SK-N-SH (cell line): ENCODE data around the gene FYB2. TPM values are rescaled to one million over a fixed set of nuclear protein-coding genes. Genes with fewer than 3 reads are reported as not detected.

Experiments
- CTCF ChIA-PET: fragments of 300-600, 350-600 bp; formaldehyde crosslinking; extraction: SDS; loops from one replicate; lab custom pipeline; 2021; lab: Yijun Ruan, JAX
- POLR2A ChIA-PET: fragments of 350-600 bp; sonication (Branson Sonifier 250); formaldehyde crosslinking; extraction: SDS; loops from one replicate; lab custom pipeline; 2020; ENCODE audit warnings: antibody characterized with exemption, inconsistent platforms; lab: Yijun Ruan, JAX
- DNase-seq: peaks from one replicate; pipeline ENCODE4 v3.0.0; 2012
- H2AFZ ChIP-seq: fragments of 200-600 bp; sonication (generic); 2 replicates; pipeline ENCODE4 v1.8.1; 2016; ENCODE audit warnings: antibody characterized with exemption, mild to moderate bottlenecking, low read depth
- H3F3A ChIP-seq: fragments of 200-600 bp; sonication (generic); replicated peaks from 2 replicates; pipeline ENCODE3; 2016; ENCODE audit warnings: antibody characterized with exemption, mild to moderate bottlenecking; ENCODE audit not compliant: insufficient read depth
- H3K27ac ChIP-seq, 2 experiments: fragments of 200-500 bp in 1 of 2; fragments of 200-600 bp in 1 of 2; sonication (Bioruptor generic) in 1 of 2; sonication (generic), shearing (Covaris generic) in 1 of 2; 2 replicates each; pipeline versions ENCODE4 v1.5.1 to v1.6.1; 2014 to 2016; ENCODE audit warnings: low read depth in 2 of 2, inconsistent platforms in 1 of 2, low read length in 1 of 2, mild to moderate bottlenecking in 1 of 2, mixed read lengths in 1 of 2
- H3K27me3 ChIP-seq: fragments of 200-600 bp; sonication (generic), shearing (Covaris generic); 2 replicates; pipeline ENCODE4 v1.6.1; 2016; ENCODE audit warnings: mixed run types; ENCODE audit not compliant: insufficient read depth
- H3K36me3 ChIP-seq, 2 experiments: fragments of 200-500 bp in 1 of 2; fragments of 200-600 bp in 1 of 2; sonication (Bioruptor generic) in 1 of 2; sonication (generic) in 1 of 2; replicated peaks in 1 of 2; 2 replicates each; pipeline versions ENCODE3 to v1.5.1; 2014 to 2016; ENCODE audit warnings: low read length in 1 of 2, mild to moderate bottlenecking in 1 of 2; ENCODE audit not compliant: insufficient read depth in 2 of 2, control insufficient read depth in 1 of 2
- H3K4me1 ChIP-seq, 2 experiments: fragments of 200-500 bp in 1 of 2; fragments of 200-600 bp in 1 of 2; sonication (Bioruptor generic) in 1 of 2; sonication (generic), shearing (Covaris generic) in 1 of 2; 2 replicates each; pipeline versions ENCODE4 v1.5.1 to v1.6.1; 2014 to 2016; ENCODE audit warnings: low read depth in 1 of 2, low read length in 1 of 2, mixed run types in 1 of 2; ENCODE audit not compliant: insufficient read depth in 2 of 2, control insufficient read depth in 1 of 2
- H3K4me2 ChIP-seq: fragments of 200-600 bp; sonication (generic), shearing (Covaris generic); 2 replicates; pipeline ENCODE4 v1.6.1; 2017; ENCODE audit warnings: mixed run types
- H3K4me3 ChIP-seq, 2 experiments: fragments of 200-500 bp in 1 of 2; fragments of 200-600 bp in 1 of 2; sonication (Bioruptor generic) in 1 of 2; sonication (generic), shearing (Covaris generic) in 1 of 2; 2 replicates each; pipeline versions ENCODE4 v1.5.1 to v1.8.1; 2014 to 2016; ENCODE audit warnings: low read depth in 2 of 2, inconsistent platforms in 1 of 2, low read length in 1 of 2, mild to moderate bottlenecking in 1 of 2, mixed read lengths in 1 of 2, moderate library complexity in 1 of 2
- H3K79me2 ChIP-seq: fragments of 200-600 bp; sonication (generic); 2 replicates; pipeline ENCODE4 v1.8.1; 2017; ENCODE audit warnings: mild to moderate bottlenecking; ENCODE audit not compliant: insufficient read depth
- H3K9ac ChIP-seq: fragments of 200-600 bp; sonication (generic); 2 replicates; pipeline ENCODE4 v1.6.1; 2017; ENCODE audit warnings: mixed run types
- H3K9me2 ChIP-seq: fragments of 200-600 bp; sonication (generic); 2 replicates; pipeline ENCODE4 v1.6.1; 2017; ENCODE audit warnings: mixed run types
- H3K9me3 ChIP-seq: fragments of 200-600 bp; sonication (generic); 2 replicates; pipeline ENCODE4 v1.6.1; 2017; ENCODE audit warnings: mixed run types, mild to moderate bottlenecking, moderate library complexity
- H4K20me1 ChIP-seq: fragments of 200-600 bp; sonication (generic); 2 replicates; pipeline ENCODE4 v1.6.1; 2017; ENCODE audit warnings: mild to moderate bottlenecking, mixed run types; ENCODE audit not compliant: insufficient read depth
- CHD2 ChIP-seq: fragments of 150-350 bp; IDR thresholded peaks from 2 replicates; pipeline ENCODE4 v1.6.1; 2018; ENCODE audit warnings: low read length; ENCODE audit not compliant: partially characterized antibody
- CTCF ChIP-seq: fragments of 200-600 bp; sonication (generic); IDR thresholded peaks from 2 replicates; pipeline ENCODE4 v1.6.1; 2017; ENCODE audit warnings: antibody characterized with exemption, mild to moderate bottlenecking, moderate library complexity
- EP300 ChIP-seq, 2 experiments: IDR thresholded peaks; 2 replicates each; pipeline versions ENCODE4 v1.4.0 to v1.6.1; 2012; ENCODE audit warnings: borderline replicate concordance in 1 of 2, low read depth in 1 of 2, low read length in 1 of 2
- EZH2phosphoT487 ChIP-seq: fragments of 200-600 bp; sonication (generic); IDR thresholded peaks from 2 replicates; pipeline ENCODE4 v1.6.1; 2017; ENCODE audit warnings: low read depth, mixed run types, mild to moderate bottlenecking, antibody characterized with exemption, moderate library complexity, borderline replicate concordance
- FOSL2 ChIP-seq: IDR thresholded peaks from 2 replicates; pipeline ENCODE4 v1.4.0; 2012; ENCODE audit warnings: low read depth, mild to moderate bottlenecking, moderate library complexity, borderline replicate concordance
- FOXJ3 ChIP-seq: sonication (generic); formaldehyde crosslinking; IDR thresholded peaks from 2 replicates; pipeline ENCODE4 v1.5.1; 2020; ENCODE audit warnings: mild to moderate bottlenecking, missing genetic modification reagents
- GABPA ChIP-seq: IDR thresholded peaks from 2 replicates; pipeline ENCODE4 v1.4.0; 2012; ENCODE audit warnings: low read depth, mild to moderate bottlenecking
- GATA2 ChIP-seq: sonication (generic); formaldehyde crosslinking; IDR thresholded peaks from 2 replicates; pipeline ENCODE4 v1.5.0; 2020; ENCODE audit warnings: mild to moderate bottlenecking, missing genetic modification reagents
- JUND ChIP-seq: IDR thresholded peaks from 2 replicates; pipeline ENCODE4 v1.4.0; 2012
- MAX ChIP-seq: IDR thresholded peaks from 2 replicates; pipeline ENCODE4 v1.4.0; 2012; ENCODE audit warnings: low read depth
- MEF2A ChIP-seq: IDR thresholded peaks from 2 replicates; pipeline ENCODE4 v1.4.0; 2012; ENCODE audit warnings: low read depth, borderline replicate concordance
- MXI1 ChIP-seq: IDR thresholded peaks from 2 replicates; pipeline ENCODE4 v1.6.1; 2012; ENCODE audit warnings: mild to moderate bottlenecking, low read depth, low read length, improper control_type of control experiment
- NFIC ChIP-seq: IDR thresholded peaks from 2 replicates; pipeline ENCODE4 v1.4.0; 2012; ENCODE audit warnings: borderline replicate concordance
- NRF1 ChIP-seq: IDR thresholded peaks from 2 replicates; pipeline ENCODE4 v1.6.1; 2012; ENCODE audit warnings: low read depth, mild to moderate bottlenecking, low read length
- PBX3 ChIP-seq: IDR thresholded peaks from 2 replicates; pipeline ENCODE4; 2012
- POLR2AphosphoS5 ChIP-seq: IDR thresholded peaks from 2 replicates; pipeline ENCODE4 v1.6.1; 2012; ENCODE audit warnings: low read depth, low read length
- RAD21 ChIP-seq: IDR thresholded peaks from 2 replicates; pipeline ENCODE4 v1.6.1; 2012; ENCODE audit warnings: mild to moderate bottlenecking, low read length
- RCOR1 ChIP-seq: fragments of 150-350 bp; IDR thresholded peaks from 2 replicates; pipeline ENCODE4 v1.6.1; 2017; ENCODE audit warnings: antibody characterized with exemption, low read length
- RFX5 ChIP-seq: IDR thresholded peaks from 2 replicates; pipeline ENCODE4 v1.6.1; 2012; ENCODE audit warnings: mild to moderate bottlenecking, improper control_type of control experiment, low read length
- RXRA ChIP-seq: IDR thresholded peaks from 2 replicates; pipeline ENCODE4 v1.4.0; 2012; ENCODE audit warnings: low read depth, mild to moderate bottlenecking, borderline replicate concordance
- SMC3 ChIP-seq: IDR thresholded peaks from 2 replicates; pipeline ENCODE4 v1.6.1; 2012; ENCODE audit warnings: low read depth, low read length, improper control_type of control experiment
- TAF1 ChIP-seq: IDR thresholded peaks from 2 replicates; pipeline ENCODE4 v1.6.1; 2012; ENCODE audit warnings: low read depth, mild to moderate bottlenecking, low read length, moderate library complexity, borderline replicate concordance
- TCF12 ChIP-seq: IDR thresholded peaks from 2 replicates; pipeline ENCODE4 v1.4.0; 2012
- USF1 ChIP-seq: IDR thresholded peaks from 2 replicates; pipeline ENCODE4 v1.4.0; 2012; ENCODE audit warnings: low read depth, borderline replicate concordance
- WGBS: methylation state at CpG from one replicate; pipeline ENCODE4 v1.1.6; 2017; ENCODE audit warnings: low lambda C conversion rate; 5-methylcytosine and 5-hydroxymethylcytosine counted together
- polyA plus RNA-seq, 3 experiments: library from polyadenylated mRNA; depleted of rRNA; stranded (reverse); fragments of >200 nt; gene quantifications; 2 replicates each; pipeline ENCODE4 v1.2.3, GENCODE V29; 2012

FYB2 gene
- polyA plus RNA-seq, 1 of the 3 experiments (the other 2 are of a cell fraction): not detected

- TF ChIP-seq FOSL2 (no peak), CHD2 (no peak), RXRA (no peak), NRF1 (no peak), JUND (no peak), USF1 (no peak)
Measured at GRCh38 chr1:56754708-56755479, 64.3 kb downstream of the FYB2 start (continued).

GRCh38 chr1:56745231-56745630, 74.0 kb downstream of the FYB2 start:
- H3K4me3 ChIP-seq: no peak overlapping the region
- no peaks in the 10 kb centered on the region for H3K27me3 ChIP-seq
- CTCF ChIA-PET: no interaction called here
- H3K9ac ChIP-seq: no peak overlapping the region
- 74% methylated on average over 3 of the region's 3 CpGs for WGBS
- no peaks in the 10 kb centered on the region for H3K9me3 ChIP-seq
- H2AFZ ChIP-seq: no peak overlapping the region
- no peak for DNase-seq
- POLR2A ChIA-PET: no interaction called here
- no peak overlapping the region for H3K27ac ChIP-seq
- H3F3A ChIP-seq: no peaks in the 10 kb centered on the region
- H3K36me3 ChIP-seq: no peaks in the 10 kb centered on the region
- H3K79me2 ChIP-seq: no peaks in the 10 kb centered on the region
- no peak overlapping the region for H3K4me2 ChIP-seq
- H4K20me1 ChIP-seq: no peaks in the 10 kb centered on the region
- H3K4me1 ChIP-seq: no peaks in the 10 kb centered on the region
- no peaks in the 10 kb centered on the region for H3K9me2 ChIP-seq
- TF ChIP-seq JUND (no peak), TCF12 (no peak), TAF1 (no peak), MAX (no peak), EP300 (IDR thresholded peaks at IDR 0.05; ENCODE audit: borderline replicate concordance in 1 of 2, low read depth in 1 of 2, low read length in 1 of 2) (no peak), GATA2 (CRISPR knock-in tag) (no peak)

- ChIA-PET CTCF (interaction anchor here (0.7 kb wide), 1 partner anchor 1747 kb away, joined by 3 read pairs; no protein-coding TSS in a partner anchor), POLR2A (no interaction called here)
- Histone ChIP-seq H3K9me3 (no peaks in the 10 kb centered on the region), H3F3A (no peaks in the 10 kb centered on the region), H3K4me1 (no peaks in the 10 kb centered on the region), H3K4me3 (no peak overlapping the region), H3K9ac (no peak overlapping the region), H3K36me3 (no peaks in the 10 kb centered on the region), H3K4me2 (no peak overlapping the region), H3K27ac (no peak overlapping the region), H2AFZ (no peak overlapping the region), H3K79me2 (no peaks in the 10 kb centered on the region), H3K9me2 (no peaks in the 10 kb centered on the region), H4K20me1 (no peaks in the 10 kb centered on the region), H3K27me3 (no peaks in the 10 kb centered on the region)
- no peak for DNase-seq
- WGBS: 58% methylated on average over 2 of the region's 2 CpGs
- TF ChIP-seq SMC3 (no peak), RAD21 (no peak), RCOR1 (no peak), POLR2AphosphoS5 (no peak), EZH2phosphoT487 (no peak), RFX5 (no peak), MEF2A (no peak), FOXJ3 (CRISPR knock-in tag) (no peak), GABPA (no peak), EP300 (IDR thresholded peaks at IDR 0.05; ENCODE audit: borderline replicate concordance in 1 of 2, low read depth in 1 of 2, low read length in 1 of 2) (no peak), PBX3 (no peak), CTCF (no peak), NFIC (no peak), MXI1 (no peak), TCF12 (no peak)
Measured at GRCh38 chr1:56728964-56729363, 90.2 kb downstream of the FYB2 start.
